Natural killer cell (primary cell): ENCODE measurements around the gene CYTH1. TPM values are rescaled to one million over a fixed set of nuclear protein-coding genes. Genes with fewer than 3 reads are reported as not detected.
"Not testable (repeated sequence)": the region's sequence is repeated elsewhere in the genome, so short reads cannot be mapped to it uniquely, and the experiment has no call there.

ENCODE experiments used
- ATAC-seq, 3 donors: fragments of 150-1000 bp in 2 of 3; fragments of 200-7000 bp in 1 of 3; cut with Tn5 transposase; 1 replicate in 1 of 3; 2 replicates in 2 of 3; pipeline ENCODE4 v1.10.0; 2021; ENCODE audit warnings: mild to moderate bottlenecking in 2 of 3, moderate library complexity in 2 of 3
- DNase-seq, 2 donors: peaks; one replicate each; pipeline versions ENCODE4 v3.0.0 to v3.0.0-alpha.2; 2013 to 2021; ENCODE audit warnings: mixed read lengths in 1 of 2
- H3K27ac ChIP-seq: one replicate; pipeline ENCODE4 v1.5.1; 2013; ENCODE audit warnings: mild to moderate bottlenecking, low read length
- H3K27me3 ChIP-seq: one replicate; pipeline ENCODE4 v1.6.1; 2013; ENCODE audit warnings: low read length; ENCODE audit not compliant: control insufficient read depth, insufficient read depth
- H3K36me3 ChIP-seq: one replicate; pipeline ENCODE4 v1.6.1; 2013; ENCODE audit warnings: low read length; ENCODE audit not compliant: control insufficient read depth, insufficient read depth
- H3K4me1 ChIP-seq: one replicate; pipeline ENCODE4 v1.6.1; 2013; ENCODE audit warnings: low read length; ENCODE audit not compliant: control insufficient read depth, insufficient read depth
- H3K4me3 ChIP-seq: one replicate; pipeline ENCODE4 v1.5.1; 2013; ENCODE audit warnings: low read length
- H3K9me3 ChIP-seq: one replicate; pipeline ENCODE4 v1.6.1; 2013; ENCODE audit warnings: low read length; ENCODE audit not compliant: control insufficient read depth, insufficient read depth
- H3K27ac Mint-ChIP-seq, 2 donors: one replicate each; pipeline ENCODE4 v1.8.0; 2022; ENCODE audit warnings: mild to moderate bottlenecking in 2 of 2, mixed read lengths in 2 of 2, moderate library complexity in 1 of 2
- H3K27me3 Mint-ChIP-seq, 2 donors: one replicate each; pipeline ENCODE4 v1.8.0; 2022; ENCODE audit warnings: low read depth in 2 of 2, mixed read lengths in 2 of 2
- H3K36me3 Mint-ChIP-seq: one replicate; pipeline ENCODE4 v1.8.0; 2022; ENCODE audit warnings: mixed read lengths
- H3K4me1 Mint-ChIP-seq, 2 donors: one replicate each; pipeline ENCODE4 v1.8.0; 2022; ENCODE audit warnings: mixed read lengths in 2 of 2
- H3K4me3 Mint-ChIP-seq: one replicate; pipeline ENCODE4 v1.8.0; 2022; ENCODE audit warnings: mild to moderate bottlenecking, moderate library complexity, mixed read lengths
- H3K9me3 Mint-ChIP-seq, 2 donors: one replicate each; pipeline ENCODE4 v1.8.0; 2022; ENCODE audit warnings: mixed read lengths in 2 of 2
- WGBS: methylation state at CpG from one replicate; pipeline ENCODE4 v1.1.7; 2013; ENCODE audit warnings: missing lambda C conversion rate; ENCODE audit not compliant: insufficient coverage; 5-methylcytosine and 5-hydroxymethylcytosine counted together
- intact Hi-C: fragments of 100-400 bp; cut with micrococcal nuclease; formaldehyde crosslinking; loops from one replicate; pipeline ENCODE4 v1.14.2; 2022
- total RNA-seq, 4 donors: library from RNA; stranded (reverse); fragments of 120-200 nt in 1 of 4; gene quantifications; one replicate each; pipeline versions ENCODE4 v1.2.3 to v1.2.4, GENCODE V29; 2013 to 2022
- TF ChIP-seq, protein P1 (sequence below): fragments of 200-600 bp; IDR thresholded peaks from one replicate; pipeline ENCODE4 v1.8.0; 2022; ENCODE audit warnings: antibody characterized with exemption

CYTH1 gene
- total RNA-seq, 3 donors from 2014 or later (not counting 1 experiment from before 2014, with no cell fraction given) = 437 to 514 (median 457) TPM

DNA sequence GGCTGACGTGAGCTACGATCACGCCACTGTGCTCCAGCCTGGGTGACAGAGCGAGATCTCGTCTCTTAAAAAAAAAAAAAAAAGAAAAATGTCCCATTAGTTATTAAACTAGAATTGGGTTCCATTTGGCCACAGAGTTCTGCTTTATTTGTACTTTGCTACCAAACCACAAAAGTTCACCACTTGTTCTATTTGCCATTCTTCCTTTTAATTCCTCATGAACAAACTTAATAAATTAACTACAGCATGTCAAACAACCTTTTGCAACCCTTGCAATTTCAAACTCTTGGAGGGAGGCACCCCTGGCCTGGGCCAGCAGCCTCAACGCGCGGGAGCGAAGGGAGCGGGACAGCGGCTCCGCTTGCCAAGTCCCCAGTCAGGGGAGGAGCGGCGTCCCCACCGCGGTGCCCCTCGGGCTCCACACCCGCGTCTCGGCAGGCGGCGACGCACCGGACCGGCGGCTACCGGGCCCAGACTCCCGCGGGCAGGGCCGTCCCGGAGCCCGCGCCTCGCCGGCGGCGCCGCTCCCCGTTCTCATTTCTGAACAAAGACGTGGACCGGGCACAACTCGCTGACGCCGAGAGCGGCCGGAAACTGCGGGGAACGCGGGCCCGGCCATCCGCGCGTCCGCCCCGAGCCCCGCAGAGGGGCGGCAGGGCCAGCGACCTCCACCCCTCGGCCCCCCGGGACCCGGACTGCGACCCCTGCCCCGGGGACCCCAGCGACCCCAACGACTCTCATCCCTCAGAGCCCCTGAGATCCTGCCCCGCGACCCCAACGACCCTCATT lies 775 bp downstream of the CYTH1 start:
- DNase-seq (peak; percentile 55 to 74), ATAC-seq (peak; percentile 2 to 5 (median 3))
- no peaks in the 10 kb centered on the region for H3K36me3 Mint-ChIP-seq
- H3K27ac Mint-ChIP-seq = peak overlapping the region in 1 of 2 donors; percentile 100
- Histone ChIP-seq H3K36me3 (no peaks in the 10 kb centered on the region), H3K27me3 (no peaks in the 10 kb centered on the region), H3K9me3 (no peaks in the 10 kb centered on the region), H3K27ac (peak overlapping the region; percentile 91), H3K4me3 (peak overlapping the region; percentile 90), H3K4me1 (peaks cover 83% of the 10 kb centered on the region)
- no peaks in the 10 kb centered on the region for H3K9me3 Mint-ChIP-seq
- peak overlapping the region; percentile 93 for H3K4me3 Mint-ChIP-seq
- intact Hi-C loops = no loop called here
- WGBS = under 1% methylated on average over 67 of the region's 68 CpGs
- H3K4me1 Mint-ChIP-seq = peaks cover 46 to 59% of the 10 kb centered on the region in 2 donors
- TF ChIP-seq, protein P1, sequence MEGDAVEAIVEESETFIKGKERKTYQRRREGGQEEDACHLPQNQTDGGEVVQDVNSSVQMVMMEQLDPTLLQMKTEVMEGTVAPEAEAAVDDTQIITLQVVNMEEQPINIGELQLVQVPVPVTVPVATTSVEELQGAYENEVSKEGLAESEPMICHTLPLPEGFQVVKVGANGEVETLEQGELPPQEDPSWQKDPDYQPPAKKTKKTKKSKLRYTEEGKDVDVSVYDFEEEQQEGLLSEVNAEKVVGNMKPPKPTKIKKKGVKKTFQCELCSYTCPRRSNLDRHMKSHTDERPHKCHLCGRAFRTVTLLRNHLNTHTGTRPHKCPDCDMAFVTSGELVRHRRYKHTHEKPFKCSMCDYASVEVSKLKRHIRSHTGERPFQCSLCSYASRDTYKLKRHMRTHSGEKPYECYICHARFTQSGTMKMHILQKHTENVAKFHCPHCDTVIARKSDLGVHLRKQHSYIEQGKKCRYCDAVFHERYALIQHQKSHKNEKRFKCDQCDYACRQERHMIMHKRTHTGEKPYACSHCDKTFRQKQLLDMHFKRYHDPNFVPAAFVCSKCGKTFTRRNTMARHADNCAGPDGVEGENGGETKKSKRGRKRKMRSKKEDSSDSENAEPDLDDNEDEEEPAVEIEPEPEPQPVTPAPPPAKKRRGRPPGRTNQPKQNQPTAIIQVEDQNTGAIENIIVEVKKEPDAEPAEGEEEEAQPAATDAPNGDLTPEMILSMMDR = no peak
- H3K27me3 Mint-ChIP-seq = no peaks in the 10 kb centered on the region

DNA sequence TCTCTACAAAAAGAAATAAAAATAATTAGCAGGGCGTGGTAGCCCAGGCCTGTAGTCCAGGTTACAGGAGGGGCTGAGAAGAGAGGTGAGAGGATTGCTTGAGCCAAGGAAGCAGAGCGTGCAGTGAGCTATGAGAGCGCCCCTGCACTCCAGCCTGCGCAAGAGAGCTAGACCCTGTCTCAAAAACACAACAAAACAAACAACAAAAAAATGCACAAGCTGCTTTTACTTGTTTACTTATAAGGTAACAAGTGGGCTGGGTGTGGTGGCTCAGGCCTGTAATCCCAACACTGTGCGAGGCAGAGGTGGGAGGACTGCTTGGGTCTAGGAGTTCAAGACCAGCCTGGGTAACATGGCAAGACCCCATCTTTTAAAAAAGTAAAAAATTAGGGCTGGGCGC lies 1.7 kb downstream of the CYTH1 start:
- Histone ChIP-seq H3K27ac (peak overlapping the region; percentile 91), H3K4me1 (peaks cover 82% of the 10 kb centered on the region), H3K36me3 (no peaks in the 10 kb centered on the region), H3K27me3 (no peaks in the 10 kb centered on the region), H3K9me3 (no peaks in the 10 kb centered on the region), H3K4me3 (peak overlapping the region; percentile 90)
- 28% methylated on average over 3 of the region's 6 CpGs for WGBS
- peak overlapping the region in 1 of 2 donors; percentile 100 for H3K27ac Mint-ChIP-seq
- TF ChIP-seq, protein P1 = no peak
- DNase-seq (peak in 1 of 2 donors; percentile 52), ATAC-seq (no peak)
- peaks cover 46 to 59% of the 10 kb centered on the region in 2 donors for H3K4me1 Mint-ChIP-seq
- no peaks in the 10 kb centered on the region for H3K9me3 Mint-ChIP-seq
- intact Hi-C loops = no loop called here
- H3K27me3 Mint-ChIP-seq = no peaks in the 10 kb centered on the region
- H3K36me3 Mint-ChIP-seq = no peaks in the 10 kb centered on the region
- H3K4me3 Mint-ChIP-seq = peak overlapping the region; percentile 98

DNA sequence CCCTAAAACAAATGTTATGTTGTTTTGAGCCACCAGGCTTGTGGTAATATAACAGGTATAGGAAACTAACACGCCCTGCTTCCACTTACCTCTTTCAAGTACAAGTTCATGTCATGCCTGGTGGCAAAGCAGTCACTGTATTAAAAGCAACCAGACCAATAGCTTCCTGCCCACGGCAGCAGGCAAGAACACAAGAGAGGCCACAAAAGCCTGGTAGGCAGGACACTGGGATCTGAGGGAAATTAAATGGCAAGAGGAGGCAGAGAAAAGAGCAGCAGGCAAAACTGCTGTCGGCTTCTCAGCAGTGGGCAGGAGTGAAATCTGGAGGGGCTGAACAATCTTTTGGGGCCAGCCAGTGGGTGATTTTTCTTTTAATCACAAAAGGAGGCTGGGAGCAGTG lies 2.2 kb downstream of the CYTH1 start:
- Mint-ChIP-seq H3K27me3 (no peaks in the 10 kb centered on the region), H3K27ac (peak overlapping the region in 1 of 2 donors; percentile 100), H3K4me3 (peak overlapping the region; percentile 98), H3K4me1 (peaks cover 46 to 59% of the 10 kb centered on the region in 2 donors), H3K36me3 (no peaks in the 10 kb centered on the region), H3K9me3 (no peaks in the 10 kb centered on the region)
- Histone ChIP-seq H3K4me1 (peaks cover 81% of the 10 kb centered on the region), H3K36me3 (no peaks in the 10 kb centered on the region), H3K27ac (peak overlapping the region; percentile 91), H3K4me3 (peak overlapping the region; percentile 90), H3K9me3 (no peaks in the 10 kb centered on the region), H3K27me3 (no peaks in the 10 kb centered on the region)
- intact Hi-C loops = loop anchor here (5.0 kb wide), 1 partner anchor 37 kb away; no protein-coding TSS in a partner anchor
- peak in 1 of 2 donors; percentile 85 for DNase-seq
- WGBS = 2% methylated on average over 3 of the region's 3 CpGs
- no peak for ATAC-seq
- TF ChIP-seq, protein P1 = no peak

DNA sequence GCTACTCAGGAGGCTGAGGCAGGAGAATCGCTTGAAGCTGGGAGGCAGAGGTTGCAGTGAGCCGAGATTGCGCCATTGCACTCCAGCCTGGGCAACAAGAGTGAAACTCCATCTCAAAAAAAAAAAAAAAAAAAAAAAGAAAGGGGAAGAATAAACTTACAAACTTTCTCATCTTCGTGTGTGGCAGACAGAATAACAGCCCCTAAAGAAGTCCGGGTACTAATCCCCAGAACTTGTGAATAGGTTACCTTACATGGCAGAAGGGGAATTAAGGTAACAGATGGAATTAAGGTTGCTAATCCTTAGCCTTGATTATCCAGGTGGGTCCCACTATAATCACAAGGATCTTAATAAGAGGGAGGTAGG lies 2.8 kb downstream of the CYTH1 start:
- not testable (repeated sequence) for H3K9me3 Mint-ChIP-seq, H3K27me3 ChIP-seq, ATAC-seq, H3K27me3 Mint-ChIP-seq, H3K36me3 ChIP-seq, H3K36me3 Mint-ChIP-seq, H3K9me3 ChIP-seq
- 14% methylated on average over 1 of the region's 5 CpGs for WGBS
- intact Hi-C loops = loop anchor here (5.0 kb wide), 1 partner anchor 38 kb away; no protein-coding TSS in a partner anchor
- peak overlapping the region; percentile 90 for H3K4me3 ChIP-seq
- H3K27ac ChIP-seq = peak overlapping the region; percentile 91
- peaks cover 81% of the 10 kb centered on the region for H3K4me1 ChIP-seq
- H3K27ac Mint-ChIP-seq = peak overlapping the region in 1 of 2 donors; percentile 100
- H3K4me3 Mint-ChIP-seq = peak overlapping the region; percentile 98
- DNase-seq = peak in 1 of 2 donors; percentile 44
- peaks cover 49 to 62% of the 10 kb centered on the region in 2 donors for H3K4me1 Mint-ChIP-seq
